Measurements from ENCODE around the gene COX5A.
A peak's percentile ranks its signal among the peaks of the same experiment; 100 is the strongest.

COX5A gene

GRCh38 chr15:74937590-74938371 lies at the start of gene COX5A:
TSS of gene COX5A (minus strand) at chr15:74938073. CDS start at chr15:74938014, 59 bp downstream.
- H3K4me3 ChIP-seq (replicated peaks; ENCODE audit: low read depth, low read length): peak within 1 kb of the TSS; percentile 99
- TF ChIP-seq, protein P1, sequence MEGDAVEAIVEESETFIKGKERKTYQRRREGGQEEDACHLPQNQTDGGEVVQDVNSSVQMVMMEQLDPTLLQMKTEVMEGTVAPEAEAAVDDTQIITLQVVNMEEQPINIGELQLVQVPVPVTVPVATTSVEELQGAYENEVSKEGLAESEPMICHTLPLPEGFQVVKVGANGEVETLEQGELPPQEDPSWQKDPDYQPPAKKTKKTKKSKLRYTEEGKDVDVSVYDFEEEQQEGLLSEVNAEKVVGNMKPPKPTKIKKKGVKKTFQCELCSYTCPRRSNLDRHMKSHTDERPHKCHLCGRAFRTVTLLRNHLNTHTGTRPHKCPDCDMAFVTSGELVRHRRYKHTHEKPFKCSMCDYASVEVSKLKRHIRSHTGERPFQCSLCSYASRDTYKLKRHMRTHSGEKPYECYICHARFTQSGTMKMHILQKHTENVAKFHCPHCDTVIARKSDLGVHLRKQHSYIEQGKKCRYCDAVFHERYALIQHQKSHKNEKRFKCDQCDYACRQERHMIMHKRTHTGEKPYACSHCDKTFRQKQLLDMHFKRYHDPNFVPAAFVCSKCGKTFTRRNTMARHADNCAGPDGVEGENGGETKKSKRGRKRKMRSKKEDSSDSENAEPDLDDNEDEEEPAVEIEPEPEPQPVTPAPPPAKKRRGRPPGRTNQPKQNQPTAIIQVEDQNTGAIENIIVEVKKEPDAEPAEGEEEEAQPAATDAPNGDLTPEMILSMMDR (IDR thresholded peaks at IDR 0.05; ENCODE audit: insufficient read depth, low read length, poor library complexity, severe bottlenecking): no peak
- no peaks in the 10 kb centered on the region for H3K36me3 ChIP-seq (ENCODE audit: control insufficient read depth, insufficient read depth, low read length)
- peak; percentile 98 for DNase-seq (ENCODE audit: extremely low read depth, insufficient read length)
- no peaks in the 10 kb centered on the region for H3K27me3 ChIP-seq (replicated peaks; ENCODE audit: control insufficient read depth, insufficient read depth, low read length)

GRCh38 chr15:74983725-74984231 lies 45.9 kb upstream of the COX5A start:
- peak; percentile 44 for DNase-seq (ENCODE audit: extremely low read depth, insufficient read length)
- H3K4me3 ChIP-seq (replicated peaks; ENCODE audit: low read depth, low read length): no peak overlapping the region
- TF ChIP-seq, protein P1 (IDR thresholded peaks at IDR 0.05; ENCODE audit: insufficient read depth, low read length, poor library complexity, severe bottlenecking): no peak

DNA sequence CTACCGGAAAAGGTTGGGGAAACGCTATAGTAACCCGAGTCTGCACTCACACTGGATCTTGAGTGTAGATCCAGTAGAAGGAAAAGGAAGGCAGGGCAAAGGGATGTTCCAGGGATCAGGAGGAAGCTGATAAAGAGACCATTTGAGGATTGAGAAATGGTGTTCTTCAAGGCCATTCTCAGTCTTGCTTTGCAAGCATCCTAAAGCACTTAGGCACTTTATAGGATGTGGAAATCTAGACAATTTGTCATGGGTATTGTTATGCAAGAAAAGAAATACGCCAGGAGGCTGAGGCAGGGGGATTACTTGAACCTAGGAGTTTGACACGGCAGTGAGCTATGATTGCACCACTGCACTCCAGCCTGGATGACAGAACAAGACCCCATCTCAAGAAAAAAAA lies 44.3 kb upstream of the COX5A start:
- Histone ChIP-seq H3K4me3 (replicated peaks; ENCODE audit: low read depth, low read length) (no peak overlapping the region), H3K27me3 (replicated peaks; ENCODE audit: control insufficient read depth, insufficient read depth, low read length) (no peaks in the 10 kb centered on the region), H3K36me3 (ENCODE audit: control insufficient read depth, insufficient read depth, low read length) (no peaks in the 10 kb centered on the region)
- DNase-seq (ENCODE audit: extremely low read depth, insufficient read length): no peak
- TF ChIP-seq, protein P1 (IDR thresholded peaks at IDR 0.05; ENCODE audit: insufficient read depth, low read length, poor library complexity, severe bottlenecking): no peak

More at GRCh38 chr15:74983725-74984231, 45.9 kb upstream of the COX5A start:
- no peaks in the 10 kb centered on the region for H3K27me3 ChIP-seq (replicated peaks; ENCODE audit: control insufficient read depth, insufficient read depth, low read length)
- H3K36me3 ChIP-seq (ENCODE audit: control insufficient read depth, insufficient read depth, low read length): no peaks in the 10 kb centered on the region

GRCh38 chr15:74978503-74978902 lies 40.6 kb upstream of the COX5A start:
- TF ChIP-seq, protein P1 (IDR thresholded peaks at IDR 0.05; ENCODE audit: insufficient read depth, low read length, poor library complexity, severe bottlenecking): no peak
- Histone ChIP-seq H3K27me3 (replicated peaks; ENCODE audit: control insufficient read depth, insufficient read depth, low read length) (no peaks in the 10 kb centered on the region), H3K4me3 (replicated peaks; ENCODE audit: low read depth, low read length) (no peak overlapping the region), H3K36me3 (ENCODE audit: control insufficient read depth, insufficient read depth, low read length) (no peaks in the 10 kb centered on the region)
- DNase-seq (ENCODE audit: extremely low read depth, insufficient read length): no peak

GRCh38 chr15:74978077-74978476 lies 40.2 kb upstream of the COX5A start:
- DNase-seq (ENCODE audit: extremely low read depth, insufficient read length): no peak
- H3K27me3 ChIP-seq (replicated peaks; ENCODE audit: control insufficient read depth, insufficient read depth, low read length): no peaks in the 10 kb centered on the region
- no peaks in the 10 kb centered on the region for H3K36me3 ChIP-seq (ENCODE audit: control insufficient read depth, insufficient read depth, low read length)
- TF ChIP-seq, protein P1 (IDR thresholded peaks at IDR 0.05; ENCODE audit: insufficient read depth, low read length, poor library complexity, severe bottlenecking): no peak
- H3K4me3 ChIP-seq (replicated peaks; ENCODE audit: low read depth, low read length): no peak overlapping the region
